SK-N-MC (cell line): ENCODE results near the gene RAET1E.

Source experiments
- EZH2 ChIP-seq: fragments of 200-600 bp; sonication (generic); IDR thresholded peaks from one replicate; pipeline ENCODE4 v1.6.1; 2017; ENCODE audit warnings: antibody characterized with exemption
- FOXP2 ChIP-seq: optimal IDR thresholded peaks from 2 replicates; pipeline ENCODE3; 2011; ENCODE audit warnings: mild to moderate bottlenecking, moderate library complexity; ENCODE audit not compliant: insufficient read depth; ENCODE audit errors: extremely low read length, control extremely low read depth
- POLR2AphosphoS5 ChIP-seq: IDR thresholded peaks from 2 replicates; pipeline ENCODE4 v1.6.1; 2012; ENCODE audit warnings: mild to moderate bottlenecking, low read depth, low read length, borderline replicate concordance

- TF ChIP-seq EZH2: no peak
- no peak for TF ChIP-seq POLR2AphosphoS5
- no peak for TF ChIP-seq FOXP2
Measured at GRCh38 chr6:149884215-149884614, 13.7 kb downstream of the RAET1E start.
